DOHH2 (cell line): ENCODE results near the gene THAP11.

Source experiments
- H3F3A ChIP-seq: fragments of 200-600 bp; sonication (generic), shearing (Covaris generic); 2 replicates; pipeline ENCODE4 v1.6.0; 2016; ENCODE audit warnings: antibody characterized with exemption, mild to moderate bottlenecking; ENCODE audit not compliant: control insufficient read depth, insufficient read depth
- H3K27ac ChIP-seq: fragments of 200-600 bp; sonication (generic); 2 replicates; pipeline ENCODE4 v1.5.1; 2014; ENCODE audit warnings: low read depth, mild to moderate bottlenecking, low read length, moderate library complexity
- H3K27me3 ChIP-seq: fragments of 200-600 bp; sonication (generic); 2 replicates; pipeline ENCODE4 v1.6.1; 2014; ENCODE audit warnings: mild to moderate bottlenecking, low read length, mixed read lengths; ENCODE audit not compliant: control insufficient read depth
- H3K36me3 ChIP-seq: fragments of 200-600 bp; sonication (generic); 2 replicates; pipeline ENCODE4 v1.6.1; 2014; ENCODE audit warnings: mild to moderate bottlenecking, low read length, moderate library complexity, mixed read lengths; ENCODE audit not compliant: control insufficient read depth
- H3K4me1 ChIP-seq: fragments of 200-600 bp; sonication (generic); 2 replicates; pipeline ENCODE4 v1.6.1; 2014; ENCODE audit warnings: mild to moderate bottlenecking, low read length, mixed read lengths; ENCODE audit not compliant: control insufficient read depth
- H3K4me2 ChIP-seq: fragments of 200-600 bp; sonication (generic); 2 replicates; pipeline ENCODE4 v1.6.0; 2014; ENCODE audit warnings: mild to moderate bottlenecking, low read length, moderate library complexity
- H3K4me3 ChIP-seq: fragments of 200-600 bp; sonication (generic); 2 replicates; pipeline ENCODE4 v1.5.1; 2014; ENCODE audit warnings: mild to moderate bottlenecking, low read length, mixed read lengths
- H3K79me2 ChIP-seq: fragments of 200-600 bp; sonication (generic); 2 replicates; pipeline ENCODE4 v1.6.1; 2014; ENCODE audit warnings: mild to moderate bottlenecking, low read length, mixed read lengths; ENCODE audit not compliant: control insufficient read depth
- H3K9me2 ChIP-seq: fragments of 200-600 bp; sonication (generic); replicated peaks from 2 replicates; pipeline ENCODE4 v1.6.1; 2014; ENCODE audit warnings: mild to moderate bottlenecking, low read length, mixed read lengths; ENCODE audit not compliant: control insufficient read depth
- H3K9me3 ChIP-seq: fragments of 200-600 bp; sonication (generic); 2 replicates; pipeline ENCODE4 v1.6.1; 2014; ENCODE audit warnings: antibody characterized with exemption, low read length, mixed read lengths; ENCODE audit not compliant: control insufficient read depth, insufficient read depth
- H4K20me1 ChIP-seq: fragments of 200-600 bp; sonication (generic); 2 replicates; pipeline ENCODE4 v1.6.0; 2014; ENCODE audit warnings: low read depth, mild to moderate bottlenecking, antibody characterized with exemption, low read length, moderate library complexity; ENCODE audit not compliant: control insufficient read depth, insufficient read depth
- EZH2phosphoT487 ChIP-seq: fragments of 200-600 bp; sonication (generic); IDR thresholded peaks from 2 replicates; pipeline ENCODE4 v1.6.1; 2017; ENCODE audit warnings: borderline replicate concordance, mild to moderate bottlenecking, antibody characterized with exemption, low read length, moderate library complexity, mixed read lengths
- TF ChIP-seq, protein P1 (sequence below): fragments of 200-600 bp; sonication (generic); IDR thresholded peaks from one replicate; pipeline ENCODE4 v1.5.1; 2014; ENCODE audit warnings: antibody characterized with exemption, mild to moderate bottlenecking, low read depth, low read length; ENCODE audit not compliant: poor library complexity, severe bottlenecking

THAP11 gene

DNA sequence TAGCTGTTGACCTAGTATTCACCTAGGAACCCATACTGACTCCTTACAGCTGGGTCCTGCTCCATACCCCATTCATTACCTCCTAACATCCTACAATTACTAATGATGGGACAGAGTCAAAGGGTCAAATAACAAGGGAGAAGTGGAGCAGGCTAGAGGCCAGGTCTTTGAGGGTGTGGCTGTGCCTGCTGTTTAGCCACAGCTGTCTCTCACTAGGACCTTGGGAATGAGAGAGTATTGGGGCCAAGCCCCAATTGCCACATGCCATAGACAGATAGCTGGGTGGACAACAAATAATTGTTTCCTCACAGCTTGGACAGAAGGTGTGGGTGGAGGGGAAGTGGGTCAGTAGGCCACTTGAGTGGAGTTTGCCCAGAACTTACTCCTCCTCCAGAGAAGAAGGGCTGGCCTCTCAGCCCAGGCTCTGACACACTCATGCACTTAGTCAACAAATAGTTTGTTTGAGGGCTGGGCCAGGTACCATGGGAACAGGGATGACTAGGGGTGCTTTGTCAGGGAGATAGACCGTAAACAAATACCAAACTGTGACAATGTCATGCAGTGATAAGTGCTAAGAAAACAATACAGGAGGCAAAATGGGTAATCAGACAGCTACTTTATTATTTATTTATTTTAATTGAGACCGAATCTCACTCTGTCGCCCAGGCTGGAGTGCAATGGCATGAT, 15.6 kb downstream of the THAP11 start:
- peaks cover 36% of the 10 kb centered on the region for H3K36me3 ChIP-seq
- no peak overlapping the region for H3K4me2 ChIP-seq
- no peaks in the 10 kb centered on the region for H3F3A ChIP-seq
- TF ChIP-seq EZH2phosphoT487, result no peak
- TF ChIP-seq, protein P1, sequence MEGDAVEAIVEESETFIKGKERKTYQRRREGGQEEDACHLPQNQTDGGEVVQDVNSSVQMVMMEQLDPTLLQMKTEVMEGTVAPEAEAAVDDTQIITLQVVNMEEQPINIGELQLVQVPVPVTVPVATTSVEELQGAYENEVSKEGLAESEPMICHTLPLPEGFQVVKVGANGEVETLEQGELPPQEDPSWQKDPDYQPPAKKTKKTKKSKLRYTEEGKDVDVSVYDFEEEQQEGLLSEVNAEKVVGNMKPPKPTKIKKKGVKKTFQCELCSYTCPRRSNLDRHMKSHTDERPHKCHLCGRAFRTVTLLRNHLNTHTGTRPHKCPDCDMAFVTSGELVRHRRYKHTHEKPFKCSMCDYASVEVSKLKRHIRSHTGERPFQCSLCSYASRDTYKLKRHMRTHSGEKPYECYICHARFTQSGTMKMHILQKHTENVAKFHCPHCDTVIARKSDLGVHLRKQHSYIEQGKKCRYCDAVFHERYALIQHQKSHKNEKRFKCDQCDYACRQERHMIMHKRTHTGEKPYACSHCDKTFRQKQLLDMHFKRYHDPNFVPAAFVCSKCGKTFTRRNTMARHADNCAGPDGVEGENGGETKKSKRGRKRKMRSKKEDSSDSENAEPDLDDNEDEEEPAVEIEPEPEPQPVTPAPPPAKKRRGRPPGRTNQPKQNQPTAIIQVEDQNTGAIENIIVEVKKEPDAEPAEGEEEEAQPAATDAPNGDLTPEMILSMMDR, result no peak
- H3K27ac ChIP-seq, result no peak overlapping the region
- H4K20me1 ChIP-seq, result peaks cover 9% of the 10 kb centered on the region; the same call in 1 of the 2 replicates
- H3K4me1 ChIP-seq, result 0 out of 2 replicates have a peak, but pooled peaks cover 3% of the 10 kb centered on the region
- H3K79me2 ChIP-seq, result peaks cover 97% of the 10 kb centered on the region
- H3K9me2 ChIP-seq, result no peaks in the 10 kb centered on the region
- H3K9me3 ChIP-seq, result no peaks in the 10 kb centered on the region
- H3K4me3 ChIP-seq, result no peak overlapping the region
- H3K27me3 ChIP-seq, result no peaks in the 10 kb centered on the region

DNA sequence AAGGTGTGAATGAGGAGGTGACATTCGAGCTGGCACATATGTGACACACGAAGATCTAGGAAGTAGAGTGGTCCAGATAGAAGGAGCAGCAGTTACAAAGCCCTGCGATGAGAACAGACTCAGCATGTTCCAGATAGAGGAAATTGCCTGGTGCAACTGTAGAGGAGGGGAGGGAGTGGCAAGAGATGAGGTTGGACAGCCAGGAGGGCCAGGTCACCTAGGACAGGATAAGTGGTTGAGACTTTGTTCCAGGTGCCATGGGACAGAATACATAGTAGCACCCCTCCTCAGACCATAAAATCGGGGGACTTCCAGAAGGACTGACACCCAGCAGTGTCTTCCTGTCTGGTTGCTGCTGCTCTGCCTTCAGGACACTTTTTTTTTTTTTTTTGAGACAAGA, 16.4 kb downstream of the THAP11 start:
- Histone ChIP-seq H3K9me2 (no peaks in the 10 kb centered on the region), H3K4me2 (no peak overlapping the region), H4K20me1 (peaks cover 9% of the 10 kb centered on the region; the same call in 1 of the 2 replicates), H3K4me3 (no peak overlapping the region), H3K9me3 (no peaks in the 10 kb centered on the region), H3K36me3 (peaks cover 36% of the 10 kb centered on the region), H3K79me2 (peaks cover 97% of the 10 kb centered on the region), H3K27me3 (no peaks in the 10 kb centered on the region), H3F3A (no peaks in the 10 kb centered on the region), H3K27ac (no peak overlapping the region), H3K4me1 (0 out of 2 replicates have a peak, but pooled peaks cover 3% of the 10 kb centered on the region)
- TF ChIP-seq, protein P1, result no peak
- TF ChIP-seq EZH2phosphoT487, result no peak

DNA sequence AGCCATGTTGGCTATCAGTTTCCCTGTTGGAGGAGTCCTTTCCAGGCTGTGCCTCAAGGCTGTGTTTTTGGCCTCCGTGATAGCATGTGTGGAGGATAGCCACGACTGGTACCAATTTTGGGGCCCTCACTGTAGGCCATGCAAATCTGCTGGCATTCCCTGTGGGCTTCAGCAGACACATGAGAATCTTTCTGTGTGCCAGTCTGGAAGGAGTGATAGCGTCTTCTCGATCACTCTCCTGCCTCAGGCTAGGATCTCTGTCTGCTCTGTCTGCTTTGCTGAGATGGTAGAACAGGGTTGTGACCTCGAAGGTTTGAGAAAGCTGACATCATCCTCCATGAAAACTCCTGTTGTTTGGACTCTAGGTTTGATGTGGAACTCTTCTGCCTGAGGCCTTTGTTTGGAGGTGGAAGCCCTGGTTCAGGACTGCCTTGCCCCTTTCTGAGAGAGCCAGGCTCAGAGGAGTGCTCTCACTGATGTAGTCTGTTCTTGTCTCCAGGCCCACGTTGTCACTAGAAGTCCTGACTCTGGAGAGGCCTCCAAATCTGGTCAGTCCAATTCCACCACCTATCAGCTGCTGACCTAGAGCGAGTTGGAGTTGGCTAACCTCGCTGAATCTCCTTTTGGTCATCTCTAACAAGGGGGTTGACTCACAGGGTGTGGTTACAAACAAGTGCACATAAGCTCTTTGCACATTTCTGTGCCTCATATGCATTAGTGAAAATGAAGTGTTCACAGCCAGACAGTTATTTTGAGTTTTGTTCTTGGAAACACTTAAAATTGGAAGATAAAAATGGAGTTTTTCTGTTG, 18.7 kb downstream of the THAP11 start:
- TF ChIP-seq EZH2phosphoT487, result no peak
- TF ChIP-seq, protein P1, result no peak
- peaks cover 36% of the 10 kb centered on the region for H3K36me3 ChIP-seq
- H3K9me2 ChIP-seq, result no peaks in the 10 kb centered on the region
- H3K9me3 ChIP-seq, result no peaks in the 10 kb centered on the region
- no peak overlapping the region for H3K27ac ChIP-seq
- peaks cover 9% of the 10 kb centered on the region; the same call in 1 of the 2 replicates for H4K20me1 ChIP-seq
- no peak overlapping the region for H3K4me2 ChIP-seq
- H3K4me1 ChIP-seq, result no peaks in the 10 kb centered on the region
- peaks cover 91% of the 10 kb centered on the region for H3K79me2 ChIP-seq
- no peaks in the 10 kb centered on the region for H3F3A ChIP-seq
- H3K27me3 ChIP-seq, result no peaks in the 10 kb centered on the region
- no peak overlapping the region for H3K4me3 ChIP-seq
